ENCODE data around the gene RIN1. TPM values are rescaled to one million over a fixed set of nuclear protein-coding genes. Genes with fewer than 3 reads are reported as not detected.
A peak's percentile ranks its signal among the peaks of the same experiment; 100 is the strongest.

RIN1 gene
- total and polyA plus RNA-seq, 9 of the 15 experiments (the other 6 are each of a cell fraction or from before 2014, with no cell fraction given), result 0.01 to 1.2 (median 0.45) TPM; not detected in 1

GRCh38 chr11:66332371-66333219 lies 3.6 kb downstream of the RIN1 start (continued):
- TF ChIP-seq KDM1A (IDR thresholded peaks at IDR 0.05), result 0 out of 4 replicates have a peak, but pooled peaks of 1 of the 2 experiments have one; percentile 41

- no peak overlapping the region for H3K4me3 ChIP-seq
- no peaks in the 10 kb centered on the region for H3K27me3 ChIP-seq (ENCODE audit: control insufficient read depth in 2 of 2, insufficient read depth in 2 of 2, low read length in 2 of 2)
- FAIRE-seq, result no peak
- no peak for DNase-seq (ENCODE audit: extremely low read depth in 1 of 4, low spot score in 3 of 4)
- no peak overlapping the region for H2AFZ ChIP-seq (ENCODE audit: low read depth, low read length)
- ChIA-PET CTCF (ENCODE audit: low intra/inter-chr PET ratio) (no interaction called here), POLR2A (interaction anchor here (0.6 to 1.5 kb wide), 5 partner anchors 9 to 626 kb away, joined by 3 to 4 read pairs (median 3); no protein-coding TSS in a partner anchor)
- no peak for ATAC-seq
- WGBS (ENCODE audit: insufficient coverage, low coverage, missing lambda C conversion rate), result 60% methylated on average over 12 of the region's 12 CpGs
- no peaks in the 10 kb centered on the region for H3K9me1 ChIP-seq (ENCODE audit: control insufficient read depth, insufficient read depth, low read length)
- H3K4me1 ChIP-seq (replicated peaks in 1 of 2; ENCODE audit: control insufficient read depth in 2 of 2, insufficient read depth in 2 of 2, low read length in 2 of 2), result peaks cover 27 to 81% of the 10 kb centered on the region in 2 experiments
- H4K20me1 ChIP-seq (replicated peaks; ENCODE audit: control insufficient read depth, insufficient read depth, low read length), result 0 out of 2 replicates have a peak, but pooled peaks cover under 1% of the 10 kb centered on the region
- no peaks in the 10 kb centered on the region for H3K36me3 ChIP-seq (ENCODE audit: control insufficient read depth, insufficient read depth, low read length)
- H3K27ac ChIP-seq (ENCODE audit: extremely low read depth, low read depth, low read length), result no peak overlapping the region
- in situ Hi-C loops (cut with MboI) (no loop called here), intact Hi-C loops (cut with micrococcal nuclease) (no loop called here)
- H3K79me2 ChIP-seq (ENCODE audit: control insufficient read depth, insufficient read depth, low read length), result no peaks in the 10 kb centered on the region
- H3K4me2 ChIP-seq (ENCODE audit: insufficient read depth, low read length), result no peak overlapping the region
- H3K9me3 ChIP-seq (replicated peaks; ENCODE audit: control insufficient read depth, insufficient read depth, low read depth, low read length), result no peaks in the 10 kb centered on the region
- no TSS peak for BruUV-seq (replicated peaks)
- TF ChIP-seq ZC3H4 (CRISPR knock-in tag; IDR thresholded peaks at IDR 0.05; ENCODE audit: borderline replicate concordance) (no peak), EP400 (IDR thresholded peaks at IDR 0.05) (no peak), TAF15 (IDR thresholded peaks at IDR 0.05; ENCODE audit: low read depth, low read length) (no peak), ZBTB26 (CRISPR knock-in tag; IDR thresholded peaks at IDR 0.05) (no peak), ZNF280B (CRISPR knock-in tag; IDR thresholded peaks at IDR 0.05) (no peak), ZNF41 (CRISPR knock-in tag; conservative IDR thresholded peaks at IDR 0.05) (no peak), PCBP2 (IDR thresholded peaks at IDR 0.05; ENCODE audit: low read depth, low read length, poor library complexity, severe bottlenecking) (no peak), MAZ (CRISPR knock-in tag; conservative IDR thresholded peaks at IDR 0.05 in 1 of 2, IDR thresholded peaks at IDR 0.05 in 1 of 2) (no peak), HCFC1 (IDR thresholded peaks at IDR 0.05; ENCODE audit: low read depth, low read length) (no peak), ZNF274 (IDR thresholded peaks at IDR 0.05; ENCODE audit: borderline replicate concordance, low read depth, low read length) (no peak), FOS (IDR thresholded peaks at IDR 0.05; ENCODE audit: extremely low read depth, insufficient read length) (no peak), ZSCAN32 (CRISPR knock-in tag; IDR thresholded peaks at IDR 0.05) (no peak)
- H3K9ac ChIP-seq (ENCODE audit: insufficient read depth in 1 of 2, low read depth in 2 of 2, low read length in 2 of 2), result peak overlapping the region in 1 of 2 experiments; percentile 37; a peak in 2 of 4 replicates
Observed at GRCh38 chr11:66331542-66332370, 4.5 kb downstream of the RIN1 start.

All from K562 (cell line).